ENCODE results near the gene FLVCR2.

The FLVCR2 gene

DNA sequence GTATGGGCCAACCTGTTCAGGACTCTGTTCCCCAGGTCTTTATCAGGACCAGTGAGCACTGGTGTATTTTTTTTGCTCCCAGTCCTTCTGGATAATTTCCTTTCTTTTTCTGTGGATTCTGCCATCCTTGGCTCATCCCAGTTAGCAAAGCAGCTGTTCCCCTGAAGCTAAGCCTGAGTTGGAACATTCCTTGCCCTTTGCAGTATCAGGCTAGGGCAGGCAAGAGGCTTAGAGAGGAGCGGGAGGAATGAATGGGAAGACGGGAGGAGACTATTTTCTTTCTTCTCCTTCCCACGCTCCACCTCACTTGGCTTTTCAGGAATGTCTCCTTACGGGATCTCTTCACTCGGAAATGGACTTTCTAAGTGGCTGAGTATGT lies 53.0 kb downstream of the FLVCR2 start:
- peak; percentile 35 for DNase-seq (ENCODE audit: low spot score)

DNA sequence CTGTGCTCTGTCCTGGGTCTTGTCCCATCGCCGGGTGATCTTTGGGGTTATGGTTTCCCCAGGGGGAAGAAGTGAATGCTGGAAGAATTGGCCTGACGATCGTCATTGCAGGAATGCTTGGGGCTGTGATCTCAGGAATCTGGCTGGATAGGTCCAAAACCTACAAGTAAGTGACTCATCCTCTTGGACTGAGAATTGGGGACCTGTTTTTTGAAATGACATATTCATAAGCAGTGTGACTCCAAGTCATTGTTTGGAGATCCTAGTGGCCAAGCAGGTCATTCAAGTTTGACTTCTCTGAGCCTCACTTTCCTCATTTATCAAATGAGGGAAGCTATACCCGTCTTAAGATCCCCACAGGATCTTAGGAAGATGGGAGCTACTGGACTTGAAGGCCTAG lies 56.4 kb downstream of the FLVCR2 start:
- DNase-seq (ENCODE audit: low spot score) = peak; percentile 22

DNA sequence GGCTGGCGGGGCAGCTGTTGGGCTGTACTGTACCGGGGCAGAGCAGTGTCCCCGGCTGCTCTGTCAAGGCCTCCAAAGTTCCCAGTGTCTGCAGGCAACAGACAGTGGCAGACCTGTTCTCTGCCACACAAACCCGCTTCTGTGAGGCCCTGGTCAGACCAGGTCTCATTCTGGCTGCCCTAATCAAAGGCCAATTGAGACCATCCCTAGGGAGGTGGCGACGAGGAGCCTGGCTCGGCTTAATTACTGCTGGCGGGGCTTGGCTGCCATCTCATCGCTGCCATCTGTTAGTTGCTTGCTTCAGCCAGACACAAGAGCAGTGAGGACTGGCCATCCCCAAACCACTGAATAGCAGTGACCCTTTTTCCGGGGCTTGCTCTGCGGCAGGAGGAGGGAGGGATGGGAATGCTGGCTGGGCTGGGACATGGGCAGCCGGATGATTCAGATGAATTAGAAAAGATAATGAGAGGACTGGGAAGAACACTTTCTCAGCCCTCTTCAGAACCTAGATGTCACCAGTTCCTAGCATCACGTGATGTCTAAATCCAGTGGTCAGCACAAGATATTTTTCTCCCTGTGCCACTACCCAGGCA lies 57.8 kb downstream of the FLVCR2 start:
- DNase-seq (ENCODE audit: low spot score) = peak; percentile 21

DNA sequence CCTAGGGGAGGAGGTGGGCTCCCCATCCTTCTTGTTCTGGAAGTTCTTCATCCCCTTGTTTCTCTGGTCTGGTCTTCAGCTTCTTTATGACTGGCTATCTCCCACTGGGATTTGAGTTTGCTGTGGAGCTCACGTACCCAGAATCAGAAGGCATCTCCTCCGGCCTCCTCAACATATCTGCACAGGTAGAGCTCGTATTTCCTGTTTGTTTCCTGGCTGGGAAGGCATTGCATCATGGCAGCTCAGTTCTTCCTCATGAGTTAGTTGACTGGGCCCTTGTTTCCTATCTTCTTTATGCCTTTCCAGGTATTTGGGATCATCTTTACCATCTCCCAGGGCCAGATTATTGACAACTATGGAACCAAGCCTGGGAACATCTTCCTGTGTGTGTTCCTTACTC lies 62.5 kb downstream of the FLVCR2 start:
- DNase-seq (ENCODE audit: low spot score) = no peak

DNA sequence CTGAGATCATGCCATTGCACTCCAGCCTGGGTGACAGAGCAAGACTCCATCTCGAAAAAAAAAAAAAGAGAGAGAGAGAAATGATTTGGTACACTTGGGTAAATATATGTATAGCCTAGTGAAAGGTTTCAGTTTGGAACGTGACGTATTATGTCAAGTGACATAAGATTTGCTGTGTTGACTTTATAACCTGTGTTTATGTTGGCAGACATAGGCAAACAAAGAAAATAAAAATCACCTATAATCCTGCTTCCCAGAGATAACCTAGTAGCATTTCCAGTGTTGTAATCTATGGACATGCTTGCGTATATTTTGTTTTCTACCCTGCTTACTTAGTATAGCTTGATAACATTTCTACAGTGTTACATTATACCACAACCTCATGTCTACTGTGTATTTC lies 65.6 kb downstream of the FLVCR2 start:
- DNase-seq (ENCODE audit: low spot score) = no peak

DNA sequence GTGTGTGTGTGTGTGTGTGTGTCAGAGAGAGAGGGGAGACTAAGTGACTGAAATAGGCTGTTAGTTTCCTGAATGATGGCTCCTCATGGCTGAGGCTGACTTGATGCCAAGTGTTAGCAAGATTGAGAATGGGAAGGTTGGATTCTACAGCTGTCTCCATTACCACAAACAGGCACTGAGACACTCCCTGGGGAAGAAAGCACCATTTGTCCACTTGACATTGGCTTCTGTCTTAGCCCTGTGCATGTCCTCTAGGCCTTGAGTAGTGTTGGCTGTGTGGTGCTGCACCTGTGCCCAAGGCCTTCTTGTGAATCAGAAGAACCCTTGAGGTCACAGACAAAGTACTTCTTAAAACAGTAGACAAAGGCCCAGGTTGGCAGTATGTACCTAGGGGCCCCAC lies 66.6 kb downstream of the FLVCR2 start:
- DNase-seq (ENCODE audit: low spot score) = no peak

DNA sequence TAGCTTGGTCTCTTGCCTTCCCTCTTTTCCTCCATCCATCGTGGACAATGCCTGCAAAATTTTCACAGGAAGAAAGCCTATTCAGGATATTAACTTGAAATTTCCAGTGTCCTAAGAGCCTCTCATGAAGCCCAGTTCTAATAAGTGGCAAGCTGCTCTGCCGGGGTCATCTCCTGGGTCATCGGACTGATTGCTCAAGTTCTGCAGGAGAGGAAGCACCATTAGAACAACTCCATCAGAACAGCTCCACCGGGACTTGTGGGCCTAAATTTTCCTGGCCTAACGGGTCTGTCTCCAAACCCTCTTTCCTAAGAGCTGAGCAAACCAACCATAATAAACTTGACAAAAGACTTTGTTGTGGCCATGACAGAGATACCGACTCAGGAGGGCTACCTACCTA lies 68.3 kb downstream of the FLVCR2 start:
- DNase-seq (ENCODE audit: low spot score) = no peak

DNA sequence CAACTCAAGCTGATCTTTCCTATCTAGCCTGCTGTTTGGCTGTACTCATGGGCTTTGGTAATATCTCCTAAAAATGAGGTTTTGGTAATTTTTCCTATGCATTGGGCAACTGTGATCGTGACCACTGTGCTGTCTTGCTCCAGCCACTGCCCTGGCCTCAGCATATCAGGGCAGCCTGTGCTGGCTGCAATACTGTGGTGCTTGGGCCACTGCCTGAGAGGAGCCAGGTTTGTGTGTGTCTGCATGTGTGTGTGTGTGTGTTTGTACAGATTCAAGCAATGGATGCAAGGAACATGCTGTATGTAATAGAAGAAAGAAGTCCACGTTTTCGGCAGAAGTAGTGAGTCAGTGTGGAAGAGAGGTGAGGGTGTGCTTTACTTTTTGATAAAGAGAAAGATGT lies 69.2 kb downstream of the FLVCR2 start:
- DNase-seq (ENCODE audit: low spot score) = no peak

DNA sequence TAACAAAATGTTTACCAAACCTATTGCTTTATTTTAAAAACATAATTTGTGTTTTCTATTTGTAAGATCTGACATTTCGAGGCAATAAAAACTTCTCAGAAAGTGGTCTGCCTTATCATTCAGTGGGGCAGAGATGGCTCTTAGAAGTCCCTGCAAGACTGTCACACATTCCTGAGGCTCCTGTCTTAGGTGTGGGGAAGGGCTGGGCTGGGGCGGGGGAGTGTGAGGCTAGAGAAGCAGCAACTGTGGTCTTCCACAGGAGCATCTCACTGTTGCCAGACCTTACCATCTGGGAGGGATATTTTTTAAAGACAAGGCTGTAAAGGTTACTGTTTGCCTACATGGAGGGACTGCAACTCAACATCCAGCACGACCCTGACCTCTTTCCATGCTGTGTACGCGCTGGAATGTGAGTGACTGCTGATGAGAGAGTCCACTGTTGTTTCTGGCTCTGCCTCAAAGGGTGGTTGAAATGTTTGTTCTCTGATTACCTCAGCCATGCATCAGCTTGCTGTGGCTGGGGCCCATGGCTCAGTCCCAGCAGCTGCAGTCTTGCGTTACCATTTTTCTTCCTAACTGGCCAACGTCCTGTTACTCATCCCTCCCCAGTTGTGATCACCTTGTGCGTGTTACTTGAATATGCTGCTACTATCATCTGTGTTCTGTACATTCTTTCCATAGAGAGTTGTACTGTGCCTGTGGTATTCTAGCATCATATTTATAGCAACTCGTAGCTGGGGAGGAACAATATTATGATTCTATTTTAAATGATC lies 69.8 kb downstream of the FLVCR2 start:
- peak; percentile 21 for DNase-seq (ENCODE audit: low spot score)

DNA sequence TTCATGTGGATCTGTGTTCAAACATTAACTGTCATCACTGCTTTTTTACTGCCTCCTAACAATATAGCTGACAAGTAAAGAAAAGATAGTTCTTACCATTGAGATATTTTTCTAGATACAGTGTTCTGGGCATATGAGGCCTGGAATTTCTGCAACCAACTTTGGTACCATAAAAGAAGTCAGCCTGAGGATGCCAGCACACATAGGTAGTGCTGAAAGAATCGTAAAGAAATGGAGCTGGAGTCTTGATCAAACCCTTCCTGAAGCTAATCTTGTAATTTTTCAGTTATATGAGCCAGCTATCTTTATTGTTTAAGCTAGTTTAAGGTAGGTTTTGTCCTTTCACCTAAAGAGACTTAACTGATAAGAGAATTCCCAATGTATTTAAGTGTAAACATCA lies 70.9 kb downstream of the FLVCR2 start:
- no peak for DNase-seq (ENCODE audit: low spot score)

DNA sequence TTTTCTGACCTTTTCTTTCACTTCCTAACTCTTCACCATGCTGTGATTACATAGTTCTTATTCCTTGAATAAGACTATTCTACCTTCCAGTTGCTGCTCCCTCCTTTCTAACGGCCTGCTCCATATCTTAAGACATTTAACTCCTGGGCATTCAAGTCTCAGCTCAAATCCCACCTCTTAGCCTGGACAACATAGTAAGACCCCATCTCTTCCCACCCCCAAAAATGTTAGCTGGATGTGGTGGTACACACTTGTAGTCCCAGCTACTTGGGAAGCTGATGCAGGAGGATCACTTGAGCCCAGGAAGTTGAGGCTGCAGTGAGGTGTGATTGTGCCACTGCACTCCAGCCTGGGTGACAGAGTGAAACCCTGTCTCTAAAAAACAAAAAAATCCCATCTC lies 71.4 kb downstream of the FLVCR2 start:
- DNase-seq (ENCODE audit: low spot score) = no peak

DNA sequence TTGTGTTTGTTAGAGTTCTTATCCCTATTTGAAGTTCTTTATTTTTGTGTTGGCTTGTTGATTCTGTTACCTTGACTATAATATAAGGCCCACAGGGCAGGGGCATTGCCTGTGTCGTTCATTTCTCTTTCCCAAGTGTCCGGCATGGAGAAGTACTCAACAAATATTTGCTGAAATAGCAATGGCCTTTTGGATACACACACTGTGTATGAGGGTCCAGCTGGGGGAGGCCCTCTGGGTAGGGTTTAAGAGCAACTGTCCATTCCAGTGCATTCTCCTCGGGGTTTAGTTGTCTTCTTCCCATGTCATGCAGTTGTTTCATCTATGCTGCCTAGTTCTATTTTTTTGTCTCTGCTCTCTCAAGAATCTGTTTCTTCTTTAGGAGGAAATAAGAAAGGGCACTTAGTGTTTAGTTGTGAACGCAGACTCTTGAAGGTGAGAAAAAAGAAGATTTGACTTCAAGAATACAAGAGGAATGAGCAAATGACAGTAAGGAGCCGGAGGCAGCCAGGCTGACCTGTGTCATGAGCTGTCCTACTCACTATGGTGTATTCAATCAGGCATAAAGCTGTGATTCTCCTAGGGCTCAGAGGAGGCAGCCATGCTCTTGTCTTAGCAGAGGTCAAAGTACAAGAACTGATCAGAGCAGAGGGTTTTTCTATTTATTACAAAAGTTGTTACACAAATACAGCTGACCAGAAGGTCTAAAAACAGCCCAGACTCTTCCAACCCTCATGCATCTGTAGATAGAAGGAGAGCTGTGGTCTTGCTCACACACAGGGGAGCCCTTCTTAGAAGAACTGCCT lies 72.0 kb downstream of the FLVCR2 start:
- no peak for DNase-seq (ENCODE audit: low spot score)

DNA sequence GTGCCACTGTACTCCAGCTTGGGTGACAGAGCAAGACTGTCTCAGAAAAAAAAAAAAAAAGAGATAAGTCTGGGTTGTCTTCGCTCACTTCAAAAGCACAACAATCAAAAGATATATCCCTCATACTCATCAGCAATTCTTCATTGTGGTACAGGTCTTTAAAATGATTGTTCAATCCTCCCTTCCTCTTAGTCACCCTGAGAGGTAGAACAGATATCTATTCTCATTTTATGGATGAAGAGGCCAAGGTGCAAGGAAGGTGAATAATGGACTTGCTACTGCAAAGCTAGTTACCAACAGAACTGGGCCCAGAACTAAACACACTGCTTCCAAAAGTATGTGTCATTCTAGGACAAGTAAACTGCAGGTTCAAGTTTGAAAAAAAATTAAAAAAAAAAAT lies 75.1 kb downstream of the FLVCR2 start:
- DNase-seq (ENCODE audit: low spot score) = no peak

DNA sequence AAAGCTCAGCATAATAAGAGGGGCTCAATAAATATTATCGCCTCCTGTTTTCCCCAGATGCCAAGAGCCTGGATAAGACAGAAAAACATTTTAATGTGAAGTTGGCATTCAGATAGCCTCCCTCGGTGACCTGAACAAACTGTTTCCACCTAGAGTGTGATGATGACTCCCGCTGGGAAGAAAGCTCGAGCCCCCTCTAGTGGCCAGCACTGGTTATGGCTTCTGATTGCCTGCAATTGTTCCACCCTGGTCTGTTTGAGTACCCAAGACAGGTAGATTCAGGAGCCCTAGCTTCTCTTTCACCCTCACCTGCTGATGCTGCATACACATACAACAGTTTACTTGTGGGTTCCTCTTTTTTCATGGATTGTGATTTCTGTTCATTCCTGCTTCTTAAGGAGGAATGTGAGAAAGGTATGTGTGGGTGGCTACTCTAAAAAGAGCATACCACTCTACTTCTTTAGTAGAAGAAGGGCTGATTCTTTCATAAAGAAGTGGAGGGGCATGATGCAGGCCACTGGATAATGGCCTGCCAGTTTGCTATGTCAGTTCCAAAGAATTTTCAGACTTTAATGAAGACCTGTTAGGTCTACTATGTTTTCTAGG lies 75.8 kb downstream of the FLVCR2 start:
- peak; percentile 86 for DNase-seq (ENCODE audit: low spot score)

DNA sequence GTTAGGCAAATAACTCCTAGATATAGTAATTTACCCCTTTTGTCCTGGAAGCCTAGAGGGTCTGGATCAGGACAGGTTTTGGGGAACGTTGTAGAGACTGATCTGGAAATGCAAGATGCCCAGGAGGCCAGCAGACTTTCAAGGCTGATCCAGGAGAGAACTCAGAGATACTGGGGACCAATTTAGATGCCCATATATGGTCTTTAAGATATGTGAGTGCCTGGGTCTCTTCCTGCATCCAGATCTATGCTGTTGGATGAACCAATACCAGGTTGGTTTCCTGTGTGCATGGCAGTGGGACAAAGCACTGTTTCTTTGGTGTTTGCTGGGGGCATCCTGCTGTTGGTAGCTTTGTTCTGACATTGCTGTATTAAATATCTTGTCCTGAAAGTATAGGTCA lies 76.8 kb downstream of the FLVCR2 start:
- DNase-seq (ENCODE audit: low spot score) = no peak

DNA sequence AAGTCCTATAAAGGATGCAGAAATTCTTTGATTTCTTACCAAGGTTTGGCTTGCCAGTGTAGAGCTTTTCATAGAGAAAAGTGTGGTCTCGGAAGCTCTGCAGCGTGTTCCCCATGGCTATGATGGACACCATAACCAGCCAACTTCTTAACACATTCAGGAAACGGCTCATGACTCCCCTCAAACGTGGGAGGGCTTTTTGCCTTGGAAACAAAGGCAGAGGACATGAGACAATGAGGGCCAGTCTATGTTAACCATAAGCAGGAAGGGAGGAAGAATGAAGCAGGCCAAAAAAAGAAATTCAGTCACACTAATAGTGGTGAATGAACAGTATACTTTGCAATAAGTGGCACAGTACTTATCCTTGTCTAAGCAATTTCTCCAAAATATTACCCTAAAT lies 78.9 kb downstream of the FLVCR2 start:
- DNase-seq (ENCODE audit: low spot score) = no peak

DNA sequence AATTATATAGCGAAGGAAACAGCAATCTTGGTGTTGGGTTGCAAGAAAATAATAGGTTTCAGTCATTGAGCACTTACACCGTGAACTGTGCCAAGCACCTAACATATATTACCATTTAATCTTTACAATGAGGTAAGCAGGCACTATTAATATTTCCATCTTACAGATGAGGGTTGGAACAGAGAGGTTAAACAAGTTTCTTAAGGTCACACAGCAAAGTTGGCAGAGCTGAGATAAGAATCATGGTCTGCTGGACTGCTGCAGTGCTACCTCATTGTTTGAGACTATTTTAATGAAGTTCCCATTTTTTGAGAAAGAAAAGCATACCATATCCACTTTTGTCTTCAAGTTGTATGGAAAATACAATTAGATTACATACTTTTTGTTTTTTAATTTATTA lies 80.5 kb downstream of the FLVCR2 start:
- DNase-seq (ENCODE audit: low spot score) = no peak

DNA sequence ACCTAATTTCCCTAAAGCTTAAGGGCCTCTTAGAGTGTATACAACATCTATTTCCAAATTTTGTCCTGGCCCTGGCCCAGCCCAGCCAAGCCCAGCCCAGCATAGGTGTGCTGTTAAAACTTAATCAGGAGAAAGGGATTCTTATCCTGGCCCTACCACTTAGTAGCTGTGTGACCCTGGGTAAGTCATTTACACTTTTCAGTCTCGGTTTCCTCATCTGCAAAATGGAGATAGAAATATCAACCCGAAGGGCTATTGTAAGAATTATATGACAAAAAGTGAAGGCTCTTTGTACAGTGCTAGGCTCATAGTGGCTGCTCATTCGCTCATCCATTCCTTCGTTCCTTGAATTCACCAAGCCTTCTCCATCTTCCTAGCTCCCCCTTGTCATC lies 81.8 kb downstream of the FLVCR2 start:
- DNase-seq (ENCODE audit: low spot score) = no peak

DNA sequence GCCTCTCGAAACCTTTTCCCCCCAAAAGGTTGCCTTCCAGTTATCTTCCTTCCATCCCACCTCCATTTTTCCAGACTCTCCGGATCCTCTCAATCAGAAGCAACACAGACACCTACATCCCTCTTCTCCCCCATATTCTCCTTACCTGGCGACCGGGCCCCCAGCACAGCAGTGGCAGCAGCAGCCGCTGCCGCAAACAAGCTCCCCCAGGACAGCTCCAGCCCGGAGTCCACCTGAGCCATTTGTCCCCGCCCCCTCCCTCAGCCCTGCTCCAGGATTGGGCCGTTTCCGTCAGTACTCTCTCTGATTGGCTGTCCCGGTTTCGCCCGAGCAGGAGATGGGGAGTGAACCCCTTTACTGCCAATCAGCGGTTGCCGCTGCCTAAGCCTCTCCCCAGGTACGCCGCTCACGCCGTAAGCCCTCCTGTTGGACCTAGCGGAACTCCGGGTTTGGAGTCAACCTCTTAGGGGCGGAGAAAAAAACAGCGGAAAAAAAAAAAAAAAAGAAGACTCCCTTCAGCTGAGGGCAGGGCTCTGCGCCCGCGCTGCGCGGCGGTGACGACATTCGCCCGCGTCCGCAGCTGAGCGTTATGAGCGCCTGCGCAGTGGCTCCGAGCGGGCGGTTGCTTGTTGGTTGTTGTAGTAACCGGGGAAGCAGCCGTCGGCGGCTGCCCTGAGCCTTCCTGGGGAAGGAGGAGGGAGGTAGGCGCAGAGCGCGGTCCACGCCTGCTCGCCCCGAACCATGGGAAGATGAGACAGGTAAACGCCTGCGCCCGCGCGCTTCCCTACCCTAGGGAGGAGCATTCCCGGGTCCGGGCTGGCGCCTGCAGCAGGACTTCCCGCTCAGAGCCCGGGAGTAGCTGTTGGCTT lies 82.4 kb downstream of the FLVCR2 start, which contains the start of the genes ERG28 and TTLL5:
Gene ERG28, minus strand, starts transcription at position 247 of the 869 bp plus-strand sequence. CDS start 3,374 bp downstream, outside the sequence.
Gene TTLL5, plus strand, starts transcription at position 617 of the 869 bp plus-strand sequence. CDS start 1,904 bp downstream, outside the sequence.
- DNase-seq (ENCODE audit: low spot score) = peak; percentile 99

DNA sequence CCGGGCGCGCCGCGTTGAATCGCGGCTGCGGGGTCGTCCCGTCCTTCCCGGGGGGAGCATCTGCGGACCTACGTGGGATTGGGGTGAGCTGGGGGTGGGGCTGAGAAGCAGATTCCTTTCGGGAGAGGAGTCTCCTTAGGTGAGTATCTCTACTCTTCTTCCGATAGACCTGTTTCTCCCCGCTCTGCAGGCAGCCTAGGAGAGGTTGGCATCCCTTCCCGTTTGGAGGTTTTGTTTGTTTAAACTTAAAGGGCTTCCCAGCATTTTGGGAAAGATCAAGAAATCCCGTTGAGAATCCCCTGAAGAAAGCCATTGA lies 83.0 kb downstream of the FLVCR2 start:
- DNase-seq (ENCODE audit: low spot score) = no peak

DNA sequence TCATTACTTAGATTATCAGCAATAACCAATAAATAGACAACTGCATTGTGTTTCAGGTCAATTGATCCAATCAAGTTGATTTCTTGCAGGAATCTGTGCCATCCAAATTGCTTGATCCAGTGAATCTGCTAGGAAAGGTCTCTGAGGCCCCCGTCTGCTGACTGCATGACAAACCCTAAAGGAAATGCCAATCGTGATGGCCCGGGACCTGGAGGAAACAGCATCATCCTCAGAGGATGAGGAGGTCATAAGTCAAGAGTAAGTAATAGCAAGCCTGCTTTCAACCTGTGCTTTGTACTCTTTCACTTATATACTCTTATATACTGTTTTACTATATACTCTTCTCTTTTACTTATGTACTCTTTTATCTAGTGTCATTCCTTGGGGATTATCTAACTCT lies 84.5 kb downstream of the FLVCR2 start:
- DNase-seq (ENCODE audit: low spot score) = no peak

All from iPS-NIHi11 (cell line).